NOMO-1 treated with dmso at 0.1 percent for 144 hours (cell line): Measurements from ENCODE around the gene ZNG1F.
"Not testable (repeated sequence)": the region's sequence is repeated elsewhere in the genome, so short reads cannot be mapped to it uniquely, and the experiment has no call there.

Experiments
- DNase-seq: peaks from one replicate; lab custom pipeline; 2025; ENCODE audit not compliant: unreplicated experiment; lab: John Stamatoyannopoulos, UW

Gene ZNG1F

DNA sequence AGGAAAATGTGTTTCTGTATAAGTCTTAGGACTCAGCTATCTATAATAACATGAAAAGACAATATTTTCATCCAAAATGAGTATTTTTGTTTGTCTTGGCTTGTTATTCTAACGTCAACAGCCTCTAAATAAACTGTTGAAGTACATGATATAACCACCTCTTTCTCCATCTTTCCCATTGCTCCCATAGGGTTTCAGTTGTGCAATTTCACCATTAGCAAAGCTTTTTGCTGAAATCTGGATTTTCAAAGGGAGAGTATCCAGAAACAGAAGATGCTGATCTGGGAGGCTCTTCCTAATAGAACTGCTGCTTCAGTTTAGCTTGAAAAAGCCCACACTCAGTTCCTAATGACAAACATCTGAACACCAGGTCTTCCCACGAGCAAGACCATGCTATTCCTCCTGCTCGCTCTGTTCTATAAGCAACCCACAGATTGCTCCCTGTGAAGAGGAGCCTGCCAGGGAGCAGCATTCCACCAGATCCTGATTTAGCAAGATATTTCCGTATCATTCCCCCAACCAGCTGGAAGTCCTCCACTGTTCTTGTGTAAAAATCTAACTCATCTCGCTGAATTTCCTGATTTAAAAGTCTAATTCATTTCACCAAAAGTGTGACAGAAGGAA lies 101.8 kb downstream of the ZNG1F start:
- not testable (repeated sequence) for DNase-seq

GRCh38 chr9:41086685-41087084 lies 102.4 kb downstream of the ZNG1F start:
- not testable (repeated sequence) for DNase-seq

GRCh38 chr9:41086215-41086614 lies 102.9 kb downstream of the ZNG1F start:
- not testable (repeated sequence) for DNase-seq

GRCh38 chr9:41082358-41082757 lies 106.8 kb downstream of the ZNG1F start:
- not testable (repeated sequence) for DNase-seq
